Activated gamma-delta T cell treated with anti-CD3 and anti-CD28 coated beads, Interleukin-2, amount 50 U/mL, for 16 hours (primary cell): ENCODE data around the gene TUBB2B.
"Not testable (repeated sequence)": the region's sequence is repeated elsewhere in the genome, so short reads cannot be mapped to it uniquely, and the experiment has no call there.

Experiments used
- DNase-seq: peaks from one replicate; pipeline ENCODE4 v3.0.0-alpha.2; 2020; ENCODE audit warnings: low read depth

Gene TUBB2B

GRCh38 chr6:3186974-3187382 lies 40.5 kb downstream of the TUBB2B start:
- no peak for DNase-seq

- DNase-seq, result no peak
Measured at GRCh38 chr6:3183066-3183465, 44.4 kb downstream of the TUBB2B start.

- no peak for DNase-seq
Measured at GRCh38 chr6:3181105-3181504, 46.3 kb downstream of the TUBB2B start.

GRCh38 chr6:3179945-3180344 lies 47.5 kb downstream of the TUBB2B start:
- not testable (repeated sequence) for DNase-seq

- DNase-seq, result not testable (repeated sequence)
Measured at GRCh38 chr6:3178666-3179065, 48.8 kb downstream of the TUBB2B start.

- DNase-seq, result no peak
Measured at GRCh38 chr6:3176562-3177355, 50.7 kb downstream of the TUBB2B start.

- no peak for DNase-seq
Measured at GRCh38 chr6:3175715-3176402, 51.6 kb downstream of the TUBB2B start.
